Sigmoid colon (tissue), 7 donors: ENCODE results near the gene RETREG3. TPM values are rescaled to one million over a fixed set of nuclear protein-coding genes. Genes with fewer than 3 reads are reported as not detected.

Experiments used
- DNase-seq: peaks from one replicate; pipeline ENCODE4 v3.0.0-alpha.2; 2019
- H3K27ac ChIP-seq, 4 donors: fragments of 200-600 bp; sonication (generic); one replicate each; pipeline ENCODE4 v1.5.1; 2016 to 2019; ENCODE audit warnings: mild to moderate bottlenecking in 1 of 4
- H3K27me3 ChIP-seq, 3 donors: fragments of 200-600 bp; sonication (generic); one replicate each; pipeline ENCODE4 v1.5.1; 2019; ENCODE audit warnings: mild to moderate bottlenecking in 1 of 3
- H3K36me3 ChIP-seq, 4 donors: fragments of 200-600 bp; sonication (generic); one replicate each; pipeline ENCODE4 v1.5.1; 2016 to 2019
- H3K4me1 ChIP-seq, 4 donors: fragments of 200-600 bp; sonication (generic); one replicate each; pipeline ENCODE4 v1.5.1; 2017 to 2019
- H3K4me3 ChIP-seq, 4 donors: fragments of 200-600 bp; sonication (generic); one replicate each; pipeline ENCODE4 v1.5.1; 2017 to 2019; ENCODE audit warnings: mild to moderate bottlenecking in 2 of 4, moderate library complexity in 1 of 4
- H3K9me3 ChIP-seq, 4 donors: fragments of 200-600 bp in 3 of 4; sonication (generic) in 3 of 4; one replicate each; pipeline versions ENCODE4 v1.5.1 to v1.6.1; 2013 to 2019
- CTCF ChIP-seq, 4 experiments: fragments of 450-650 bp in 3 of 4; fragments of 200-600 bp in 1 of 4; IDR thresholded peaks; one replicate each; pipeline ENCODE4 v1.5.1; 2016 to 2019; ENCODE audit warnings: antibody characterized with exemption in 4 of 4, mild to moderate bottlenecking in 3 of 4, moderate library complexity in 2 of 4
- EP300 ChIP-seq, 4 donors: sonication (generic); formaldehyde crosslinking; IDR thresholded peaks; one replicate each; pipeline ENCODE4 v1.6.1; 2017; ENCODE audit warnings: antibody characterized with exemption in 4 of 4
- POLR2A ChIP-seq, 2 donors: fragments of 450-650 bp; IDR thresholded peaks; one replicate each; pipeline ENCODE4 v1.6.1; 2016; ENCODE audit warnings: antibody characterized with exemption in 2 of 2, mild to moderate bottlenecking in 2 of 2, moderate library complexity in 2 of 2
- POLR2AphosphoS5 ChIP-seq, 4 donors: sonication (generic); formaldehyde crosslinking; IDR thresholded peaks; one replicate each; pipeline ENCODE4 v1.6.1; 2017; ENCODE audit warnings: antibody characterized with exemption in 4 of 4
- WGBS, 2 donors: extraction: QIAGEN DNeasy Blood & Tissue Kit; methylation state at CpG; one replicate each; pipeline ENCODE4 v1.1.7; 2013; 5-methylcytosine and 5-hydroxymethylcytosine counted together
- intact Hi-C: fragments of 100-400 bp; cut with DNase I; formaldehyde crosslinking; loops from one replicate; pipeline ENCODE4 v1.15.1; 2023
- polyA plus RNA-seq, 3 donors: library from polyadenylated mRNA; stranded (reverse); fragments of 200-250 nt; gene quantifications; one replicate each; pipeline ENCODE4 v1.2.3, GENCODE V29; 2013
- total RNA-seq, 4 donors: library from RNA; depleted of rRNA; stranded (reverse); fragments of >200 nt; gene quantifications; one replicate each; pipeline ENCODE4 v1.1.0, GENCODE V29; 2016
- donor health status: healthy with polysubstance abuse.
- donor health status: Bipolar disorder and iron deficiency.
- donor health status: healthy.

Gene RETREG3
- total and polyA plus RNA-seq, 7 donors = 7.2 to 82.0 (median 47.1) TPM

GRCh38 chr17:42568341-42569111 lies 40.6 kb downstream of the RETREG3 start:
- 87 to 91% methylated on average over 14 of the region's 14 CpGs for WGBS, 2 donors

DNA sequence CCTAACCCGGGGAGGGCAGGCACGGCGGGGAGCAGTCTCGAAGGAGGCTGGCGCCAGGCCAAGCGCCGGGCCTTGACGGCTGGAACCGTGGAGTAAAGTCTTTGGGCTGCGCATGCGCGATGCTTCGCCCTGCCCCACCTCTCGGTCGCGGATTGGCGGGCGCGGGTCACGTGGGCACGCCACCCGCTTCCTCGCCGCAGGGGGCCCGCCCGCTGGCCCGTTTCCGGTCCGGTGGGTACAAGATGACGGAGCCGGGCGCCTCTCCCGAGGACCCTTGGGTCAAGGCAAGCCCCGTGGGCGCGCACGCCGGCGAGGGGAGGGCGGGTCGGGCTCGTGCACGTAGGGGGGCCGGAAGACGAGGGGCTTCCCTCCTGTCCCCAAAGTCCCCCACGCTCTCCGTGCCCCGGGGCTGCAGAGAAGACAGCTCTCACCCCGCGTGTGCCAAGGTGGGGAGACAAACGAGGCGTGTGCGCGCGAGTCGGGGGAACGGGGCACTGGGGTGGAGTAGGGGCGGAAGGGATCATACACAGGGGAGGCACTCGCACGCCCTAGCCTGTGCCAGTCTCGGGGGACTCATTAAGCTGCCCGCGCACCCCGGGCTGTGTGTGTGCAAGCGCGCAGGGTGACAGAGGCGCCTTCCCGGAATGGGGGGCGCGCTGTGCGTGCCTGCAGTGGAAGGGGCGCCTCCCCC lies 42.1 kb downstream of the RETREG3 start, which contains the start of gene MLX:
Gene MLX (plus strand): TSS at position 218 of the 691 bp plus-strand sequence. CDS start 25 bp downstream, at position 243.
- H3K36me3 ChIP-seq = peaks cover 29 to 60% (median 46%) of the 10 kb centered on the region in 4 donors
- peak within 1 kb of the TSS; percentile 84 to 98 (median 92) for H3K4me3 ChIP-seq
- DNase-seq = peak; percentile 98
- peak within 1 kb of the TSS; percentile 93 to 98 (median 96) for H3K27ac ChIP-seq
- intact Hi-C loops = no loop called here
- peak in 1 of 2 donors; percentile 47 for TF ChIP-seq POLR2A (IDR thresholded peaks at IDR 0.05)
- TF ChIP-seq POLR2AphosphoS5 (IDR thresholded peaks at IDR 0.05) = peak in 3 of 4 donors; percentile 79 to 85 (median 83)
- no peak for TF ChIP-seq EP300 (IDR thresholded peaks at IDR 0.05)
- TF ChIP-seq CTCF (IDR thresholded peaks at IDR 0.05) = peak in 1 of 4 experiments; percentile 4
- WGBS, 2 donors = 0 to 1% methylated on average over 72 of the region's 72 CpGs
- no peaks in the 10 kb centered on the region for H3K27me3 ChIP-seq
- peaks cover 0 to 57% (median 45%) of the 10 kb centered on the region in 4 donors for H3K4me1 ChIP-seq
- H3K9me3 ChIP-seq = no peaks in the 10 kb centered on the region

More at GRCh38 chr17:42568341-42569111, 40.6 kb downstream of the RETREG3 start:
- DNase-seq = peak; percentile 59
- Histone ChIP-seq H3K36me3 (peaks cover 40 to 75% (median 61%) of the 10 kb centered on the region in 4 donors), H3K27ac (peak overlapping the region in 3 of 4 donors; percentile 94 to 98 (median 97)), H3K4me3 (no peak overlapping the region), H3K4me1 (peaks cover 0 to 43% (median 34%) of the 10 kb centered on the region in 4 donors), H3K27me3 (no peaks in the 10 kb centered on the region), H3K9me3 (no peaks in the 10 kb centered on the region)
- TF ChIP-seq EP300 (IDR thresholded peaks at IDR 0.05) = no peak
- intact Hi-C loops = no loop called here

DNA sequence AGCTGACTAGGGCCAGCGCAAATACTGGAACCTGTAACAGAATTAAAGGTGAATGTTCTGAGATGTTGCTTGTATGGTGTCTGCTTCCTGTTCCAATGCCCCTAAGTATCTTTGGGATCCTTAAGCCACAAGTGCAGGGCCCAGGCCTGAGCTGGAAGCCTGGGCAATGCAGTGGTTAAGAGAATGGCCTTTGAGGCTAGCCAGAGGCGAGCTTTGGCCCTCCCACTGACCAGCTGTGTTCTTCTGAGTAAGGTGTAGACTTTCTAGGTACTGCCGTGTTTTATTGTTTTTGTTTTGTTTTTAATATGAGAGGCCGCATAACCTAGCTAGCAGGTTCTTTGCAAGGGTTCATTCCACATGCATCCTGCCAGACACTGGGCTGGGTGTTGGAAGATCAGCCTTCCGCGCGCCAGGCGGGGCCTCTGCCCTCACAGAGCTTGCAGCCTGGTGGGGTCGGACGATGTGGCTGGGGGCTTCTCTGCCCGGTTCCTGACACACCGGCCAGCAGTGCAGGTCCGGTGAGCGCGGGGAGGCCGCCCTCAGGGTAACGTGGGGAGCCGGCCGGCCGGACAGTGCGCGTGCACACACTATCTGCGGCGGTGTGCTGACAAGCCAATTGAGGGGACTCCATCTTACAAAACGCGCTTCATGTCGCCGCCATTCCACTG lies 42.8 kb downstream of the RETREG3 start:
- Histone ChIP-seq H3K36me3 (peaks cover 27 to 53% (median 39%) of the 10 kb centered on the region in 4 donors), H3K4me1 (peaks cover 0 to 61% (median 49%) of the 10 kb centered on the region in 4 donors), H3K4me3 (peak overlapping the region; percentile 84 to 98 (median 92)), H3K27me3 (no peaks in the 10 kb centered on the region), H3K9me3 (no peaks in the 10 kb centered on the region), H3K27ac (peak overlapping the region; percentile 93 to 98 (median 96))
- 42 to 53% methylated on average over 28 of the region's 28 CpGs for WGBS, 2 donors
- DNase-seq = no peak
- intact Hi-C loops = no loop called here
- TF ChIP-seq CTCF (IDR thresholded peaks at IDR 0.05) (no peak), EP300 (IDR thresholded peaks at IDR 0.05) (no peak), POLR2A (IDR thresholded peaks at IDR 0.05) (no peak), POLR2AphosphoS5 (IDR thresholded peaks at IDR 0.05) (no peak)

- Histone ChIP-seq H3K9me3 (no peaks in the 10 kb centered on the region), H3K4me1 (peaks cover 0 to 61% (median 53%) of the 10 kb centered on the region in 4 donors), H3K27ac (peak overlapping the region; percentile 93 to 98 (median 96)), H3K4me3 (no peak overlapping the region), H3K27me3 (no peaks in the 10 kb centered on the region), H3K36me3 (peaks cover 22 to 47% (median 36%) of the 10 kb centered on the region in 4 donors)
- TF ChIP-seq EP300 (IDR thresholded peaks at IDR 0.05) (no peak), POLR2A (IDR thresholded peaks at IDR 0.05) (no peak), POLR2AphosphoS5 (IDR thresholded peaks at IDR 0.05) (no peak), CTCF (IDR thresholded peaks at IDR 0.05) (no peak)
- intact Hi-C loops = no loop called here
- 94 to 95% methylated on average over 16 of the region's 16 CpGs for WGBS, 2 donors
- no peak for DNase-seq
Observed at GRCh38 chr17:42565523-42566214, 43.5 kb downstream of the RETREG3 start.
